Vagina (tissue), 2 donors: ENCODE data around the gene GRIA1.

Experiments used
- CTCF ChIP-seq, 3 experiments: fragments of 450-650 bp in 2 of 3; fragments of 200-600 bp in 1 of 3; sonication (generic) in 1 of 3; IDR thresholded peaks; one replicate each; pipeline ENCODE4 v1.5.1; 2017 to 2019; ENCODE audit warnings: antibody characterized with exemption in 3 of 3, mild to moderate bottlenecking in 2 of 3, moderate library complexity in 2 of 3
- POLR2A ChIP-seq, 2 donors: fragments of 450-650 bp; IDR thresholded peaks; one replicate each; pipeline ENCODE4 v1.6.1; 2017; ENCODE audit warnings: antibody characterized with exemption in 2 of 2, mild to moderate bottlenecking in 2 of 2, moderate library complexity in 2 of 2
- POLR2AphosphoS5 ChIP-seq, 2 donors: sonication (generic); formaldehyde crosslinking; IDR thresholded peaks; one replicate each; pipeline ENCODE4 v1.9.0; 2017; ENCODE audit warnings: antibody characterized with exemption in 2 of 2, mild to moderate bottlenecking in 2 of 2, low read depth in 1 of 2; ENCODE audit not compliant: insufficient read depth in 1 of 2

GRCh38 chr5:153827397-153827796, 336.9 kb downstream of the GRIA1 start:
- TF ChIP-seq POLR2AphosphoS5 (IDR thresholded peaks at IDR 0.05; ENCODE audit: insufficient read depth in 1 of 2, low read depth in 1 of 2) (no peak), POLR2A (IDR thresholded peaks at IDR 0.05) (no peak), CTCF (IDR thresholded peaks at IDR 0.05) (no peak)
